ENCODE results near the gene MMP10.

DNA sequence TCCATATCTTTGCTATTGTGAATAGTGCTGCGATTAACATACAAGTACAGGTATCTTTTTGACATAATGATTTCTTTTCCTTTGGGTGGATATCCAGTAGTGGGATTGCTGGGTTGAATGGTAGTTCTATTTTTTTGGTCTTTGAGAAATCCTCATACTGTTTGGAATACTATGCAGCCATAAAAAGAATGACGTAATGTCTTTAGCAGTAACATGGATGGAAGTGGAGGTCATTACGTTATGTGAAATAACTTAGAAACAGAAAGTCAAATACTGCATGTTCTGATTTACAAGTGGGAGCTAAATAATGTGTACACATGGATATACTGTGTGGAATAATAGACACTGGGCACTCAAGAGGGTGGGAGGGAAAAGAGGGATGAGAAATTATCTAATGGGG lies 4.0 kb upstream of the MMP10 start:
- TF ChIP-seq POLR2A (IDR thresholded peaks at IDR 0.05; ENCODE audit: low read length) (no peak), GATA1 (IDR thresholded peaks at IDR 0.05; ENCODE audit: low read depth, low read length) (no peak)

Data from erythroblast (primary cell).